Neural cell (in vitro differentiated cells): ENCODE results near the gene RNF157. TPM values are rescaled to one million over a fixed set of nuclear protein-coding genes. Genes with fewer than 3 reads are reported as not detected.

Source experiments
- H2AFZ ChIP-seq: fragments of 200-600, 300-800 bp; sonication (generic), shearing (Covaris generic); 2 replicates; pipeline ENCODE4 v1.6.0; 2014; ENCODE audit warnings: low read depth, mild to moderate bottlenecking, antibody characterized with exemption, low read length, moderate library complexity
- H3F3A ChIP-seq: fragments of 200-600 bp; shearing (Covaris generic); 2 replicates; pipeline ENCODE4 v1.6.1; 2016; ENCODE audit warnings: mild to moderate bottlenecking, moderate library complexity, mixed read lengths, antibody characterized with exemption, low read length; ENCODE audit not compliant: insufficient read depth, poor library complexity, severe bottlenecking
- H3K27ac ChIP-seq: fragments of 200-600, 300-800 bp; sonication (generic), shearing (Covaris generic); 2 replicates; pipeline ENCODE4 v1.5.1; 2014; ENCODE audit warnings: mild to moderate bottlenecking, low read length, moderate library complexity
- H3K27me3 ChIP-seq: fragments of 300-800, 200-600 bp; sonication (generic), shearing (Covaris generic); 2 replicates; pipeline ENCODE4 v1.6.0; 2014; ENCODE audit warnings: mild to moderate bottlenecking, low read depth, low read length, moderate library complexity; ENCODE audit not compliant: insufficient read depth
- H3K36me3 ChIP-seq: fragments of 300-800, 200-600 bp; sonication (generic), shearing (Covaris generic); 2 replicates; pipeline ENCODE4 v1.5.1; 2014; ENCODE audit warnings: mild to moderate bottlenecking, antibody characterized with exemption, low read length, moderate library complexity; ENCODE audit not compliant: insufficient read depth
- H3K4me2 ChIP-seq: fragments of 300-800, 200-600 bp; sonication (generic), shearing (Covaris generic); 2 replicates; pipeline ENCODE4 v1.6.0; 2014; ENCODE audit warnings: mild to moderate bottlenecking, low read length
- H3K4me3 ChIP-seq: fragments of 300-800, 200-600 bp; sonication (generic), shearing (Covaris generic); 2 replicates; pipeline ENCODE4 v1.5.1; 2014; ENCODE audit warnings: mild to moderate bottlenecking, low read length, moderate library complexity
- H3K79me2 ChIP-seq: fragments of 200-600 bp; shearing (Covaris generic); replicated peaks from 2 replicates; pipeline ENCODE4 v1.6.0; 2014; ENCODE audit warnings: mild to moderate bottlenecking, low read length, moderate library complexity; ENCODE audit not compliant: insufficient read depth
- H3K9ac ChIP-seq: fragments of 300-800, 200-600 bp; sonication (generic), shearing (Covaris generic); 2 replicates; pipeline ENCODE4 v1.6.1; 2016; ENCODE audit warnings: mild to moderate bottlenecking, low read length, mixed read lengths
- H3K9me2 ChIP-seq: fragments of 200-600 bp; shearing (Covaris generic); 2 replicates; pipeline ENCODE4 v1.6.1; 2016; ENCODE audit warnings: mild to moderate bottlenecking, low read length, mixed read lengths; ENCODE audit not compliant: insufficient read depth
- H3K9me3 ChIP-seq: fragments of 200-600, 300-800 bp; sonication (generic), shearing (Covaris generic); 2 replicates; pipeline ENCODE4 v1.6.1; 2016; ENCODE audit warnings: mild to moderate bottlenecking, mixed run types, low read length, moderate library complexity, mixed read lengths
- H4K20me1 ChIP-seq: fragments of 200-600 bp; shearing (Covaris generic); 2 replicates; pipeline ENCODE4 v1.6.1; 2016; ENCODE audit warnings: mild to moderate bottlenecking, mixed run types; ENCODE audit not compliant: insufficient read depth
- EP300 ChIP-seq: fragments of 450-650 bp; conservative IDR thresholded peaks from 2 replicates; pipeline ENCODE4 v1.6.1; 2014; ENCODE audit warnings: antibody characterized with exemption, mild to moderate bottlenecking, moderate library complexity; ENCODE audit not compliant: poor library complexity, severe bottlenecking
- EZH2 ChIP-seq: fragments of 200-600, 300-800 bp; shearing (Covaris generic), sonication (generic); IDR thresholded peaks from 2 replicates; pipeline ENCODE4 v1.6.1; 2014; ENCODE audit warnings: antibody characterized with exemption, low read length, borderline replicate concordance, mild to moderate bottlenecking; ENCODE audit not compliant: insufficient read depth, poor library complexity, severe bottlenecking
- MXI1 ChIP-seq: fragments of 450-650 bp; conservative IDR thresholded peaks from 2 replicates; pipeline ENCODE4 v1.6.1; 2014; ENCODE audit warnings: antibody characterized with exemption, mild to moderate bottlenecking; ENCODE audit not compliant: poor library complexity, severe bottlenecking
- POLR2AphosphoS5 ChIP-seq: IDR thresholded peaks from 2 replicates; pipeline ENCODE4 v1.6.1; 2012
- RAD21 ChIP-seq: fragments of 450-650 bp; conservative IDR thresholded peaks from 2 replicates; pipeline ENCODE4 v1.6.1; 2014; ENCODE audit warnings: antibody characterized with exemption, mild to moderate bottlenecking, moderate library complexity
- REST ChIP-seq: IDR thresholded peaks from 2 replicates; pipeline ENCODE4 v1.6.1; 2012; ENCODE audit warnings: borderline replicate concordance
- SMC3 ChIP-seq: fragments of 450-650 bp; conservative IDR thresholded peaks from 2 replicates; pipeline ENCODE4 v1.6.1; 2014; ENCODE audit warnings: antibody characterized with exemption, mild to moderate bottlenecking, moderate library complexity; ENCODE audit not compliant: poor library complexity
- TAF1 ChIP-seq: IDR thresholded peaks from 2 replicates; pipeline ENCODE4 v1.6.1; 2012; ENCODE audit warnings: low read depth
- polyA plus RNA-seq: library from polyadenylated mRNA; depleted of rRNA; stranded (reverse); fragments of >200 nt; gene quantifications from 2 replicates; pipeline ENCODE4 v1.2.3, GENCODE V29; 2014
- TF ChIP-seq, protein P1 (sequence below): fragments of 450-650 bp; IDR thresholded peaks from 2 replicates; pipeline ENCODE4 v1.5.1; 2014; ENCODE audit warnings: antibody characterized with exemption, mild to moderate bottlenecking, moderate library complexity; ENCODE audit not compliant: poor library complexity, severe bottlenecking

RNF157 gene
- polyA plus RNA-seq, 1 donor from 2014 or later: 15.9 TPM

- Histone ChIP-seq H3K9me2 (no peaks in the 10 kb centered on the region), H3K36me3 (no peaks in the 10 kb centered on the region), H3K27ac (no peak overlapping the region), H3K4me3 (no peak overlapping the region), H3K79me2 (no peaks in the 10 kb centered on the region), H3F3A (no peaks in the 10 kb centered on the region), H3K27me3 (no peaks in the 10 kb centered on the region), H2AFZ (no peak overlapping the region), H3K9me3 (no peaks in the 10 kb centered on the region), H4K20me1 (no peaks in the 10 kb centered on the region), H3K9ac (no peak overlapping the region), H3K4me2 (no peak overlapping the region)
- TF ChIP-seq TAF1 (no peak), RAD21 (no peak), EZH2 (no peak), REST (no peak), POLR2AphosphoS5 (no peak), MXI1 (no peak), SMC3 (no peak), EP300 (no peak)
- TF ChIP-seq, protein P1, sequence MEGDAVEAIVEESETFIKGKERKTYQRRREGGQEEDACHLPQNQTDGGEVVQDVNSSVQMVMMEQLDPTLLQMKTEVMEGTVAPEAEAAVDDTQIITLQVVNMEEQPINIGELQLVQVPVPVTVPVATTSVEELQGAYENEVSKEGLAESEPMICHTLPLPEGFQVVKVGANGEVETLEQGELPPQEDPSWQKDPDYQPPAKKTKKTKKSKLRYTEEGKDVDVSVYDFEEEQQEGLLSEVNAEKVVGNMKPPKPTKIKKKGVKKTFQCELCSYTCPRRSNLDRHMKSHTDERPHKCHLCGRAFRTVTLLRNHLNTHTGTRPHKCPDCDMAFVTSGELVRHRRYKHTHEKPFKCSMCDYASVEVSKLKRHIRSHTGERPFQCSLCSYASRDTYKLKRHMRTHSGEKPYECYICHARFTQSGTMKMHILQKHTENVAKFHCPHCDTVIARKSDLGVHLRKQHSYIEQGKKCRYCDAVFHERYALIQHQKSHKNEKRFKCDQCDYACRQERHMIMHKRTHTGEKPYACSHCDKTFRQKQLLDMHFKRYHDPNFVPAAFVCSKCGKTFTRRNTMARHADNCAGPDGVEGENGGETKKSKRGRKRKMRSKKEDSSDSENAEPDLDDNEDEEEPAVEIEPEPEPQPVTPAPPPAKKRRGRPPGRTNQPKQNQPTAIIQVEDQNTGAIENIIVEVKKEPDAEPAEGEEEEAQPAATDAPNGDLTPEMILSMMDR: no peak
These were observed 92.3 kb downstream of the RNF157 start for GRCh38 chr17:76148015-76148326.

DNA sequence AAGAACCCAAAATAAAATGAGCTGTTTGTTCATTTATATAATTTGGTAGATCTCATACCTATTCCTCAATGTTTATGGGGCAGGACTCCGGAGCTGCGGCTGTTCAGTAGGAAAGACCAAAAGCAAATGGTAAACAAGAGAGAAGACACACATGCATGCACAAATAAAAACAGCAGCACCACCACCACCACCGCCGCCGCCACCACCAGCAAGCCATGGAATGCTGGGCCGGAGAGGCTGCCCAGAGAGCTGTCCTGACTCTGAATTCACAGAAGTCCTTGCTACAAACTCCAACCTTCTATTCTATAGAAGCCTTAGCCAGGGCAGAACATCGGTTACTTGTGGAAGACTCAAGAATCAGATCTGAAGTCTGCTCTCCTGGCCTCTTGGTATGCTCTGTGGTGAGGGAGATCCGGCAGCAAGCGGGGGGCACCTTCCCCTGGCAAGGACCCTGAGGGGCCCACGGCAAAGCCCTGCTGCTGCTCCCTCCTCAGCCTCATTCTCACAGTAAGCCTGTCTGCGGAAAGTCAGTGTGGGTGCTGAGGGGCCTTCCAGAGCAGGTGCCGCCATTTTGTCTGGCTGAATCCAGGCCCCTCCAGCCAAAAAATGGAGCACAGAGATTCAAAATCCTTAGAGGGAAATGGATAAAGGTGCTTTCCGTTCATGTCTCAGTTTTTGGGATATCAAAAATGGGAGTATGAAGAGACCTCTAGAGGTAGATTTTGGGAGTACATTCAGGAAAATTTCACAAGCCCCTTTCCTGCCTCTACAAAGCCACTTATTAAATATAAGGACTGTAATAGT is 92.9 kb downstream of the RNF157 start:
- Histone ChIP-seq H2AFZ (no peak overlapping the region), H3K4me2 (no peak overlapping the region), H4K20me1 (no peaks in the 10 kb centered on the region), H3K4me3 (no peak overlapping the region), H3K9ac (no peak overlapping the region), H3K9me2 (no peaks in the 10 kb centered on the region), H3K9me3 (no peaks in the 10 kb centered on the region), H3K36me3 (no peaks in the 10 kb centered on the region), H3K27me3 (no peaks in the 10 kb centered on the region), H3K27ac (no peak overlapping the region), H3F3A (no peaks in the 10 kb centered on the region), H3K79me2 (no peaks in the 10 kb centered on the region)
- TF ChIP-seq EP300 (no peak), TAF1 (no peak), EZH2 (no peak), RAD21 (peak; percentile 49), POLR2AphosphoS5 (no peak), SMC3 (peak; percentile 58), MXI1 (no peak), REST (no peak)
- TF ChIP-seq, protein P1: peak; percentile 62
